HEK293 (cell line): Measurements from ENCODE around the gene GDE1.

ENCODE experiments used
- CTCF ChIA-PET: fragments of 350-600 bp; formaldehyde crosslinking; extraction: SDS; loops from one replicate; lab custom pipeline; 2021; ENCODE audit warnings: antibody characterized with exemption; lab: Yijun Ruan, JAX
- POLR2A ChIA-PET: fragments of 300-600 bp; formaldehyde crosslinking; extraction: SDS; loops from one replicate; lab custom pipeline; 2020; ENCODE audit warnings: antibody characterized with exemption, inconsistent platforms; lab: Yijun Ruan, JAX
- H3K27ac ChIP-seq: fragments of 200-500 bp; sonication (Bioruptor generic); 2 replicates; pipeline ENCODE4 v1.5.1; 2014; ENCODE audit warnings: low read depth, low read length, control low read depth, inconsistent platforms; ENCODE audit errors: extremely low read depth
- H3K36me3 ChIP-seq, 2 experiments: fragments of 200-500 bp in 1 of 2; sonication (Bioruptor generic) in 1 of 2; 1 replicate in 1 of 2; 2 replicates in 1 of 2; pipeline ENCODE4 v1.5.1; 2014 to 2017; ENCODE audit warnings: inconsistent platforms in 2 of 2, low read length in 2 of 2; ENCODE audit not compliant: control insufficient read depth in 2 of 2, insufficient read depth in 1 of 2
- H3K4me1 ChIP-seq: fragments of 200-500 bp; sonication (Bioruptor generic); 2 replicates; pipeline ENCODE4 v1.5.1; 2014; ENCODE audit warnings: mild to moderate bottlenecking, low read length, inconsistent platforms; ENCODE audit not compliant: control insufficient read depth, insufficient read depth
- H3K4me3 ChIP-seq: 2 replicates; pipeline ENCODE4 v1.5.1; 2011; ENCODE audit warnings: low read depth, mild to moderate bottlenecking, control low read depth, low read length, moderate library complexity
- H3K9me3 ChIP-seq: fragments of 200-500 bp; sonication (Bioruptor generic); 2 replicates; pipeline ENCODE4 v1.5.1; 2014; ENCODE audit warnings: low read depth, low read length, inconsistent platforms; ENCODE audit not compliant: control insufficient read depth, insufficient read depth
- KLF9 ChIP-seq: fragments of 450-650 bp; formaldehyde crosslinking; IDR thresholded peaks from 2 replicates; pipeline ENCODE4 v1.5.1; 2016; ENCODE audit warnings: missing biosample characterization, missing genetic modification characterization, low read depth
- TRIM28 ChIP-seq: IDR thresholded peaks from 2 replicates; pipeline ENCODE4 v1.6.1; 2011; ENCODE audit warnings: low read length, control low read depth, borderline replicate concordance
- ZBTB17 ChIP-seq: fragments of 450-650 bp; formaldehyde crosslinking; IDR thresholded peaks from 2 replicates; pipeline ENCODE4 v1.5.1; 2016; ENCODE audit warnings: missing biosample characterization, missing genetic modification characterization
- ZBTB48 ChIP-seq: fragments of 450-650 bp; formaldehyde crosslinking; IDR thresholded peaks from 2 replicates; pipeline ENCODE4 v1.5.1; 2016; ENCODE audit warnings: missing biosample characterization, missing genetic modification characterization
- ZBTB8A ChIP-seq: fragments of 450-650 bp; formaldehyde crosslinking; IDR thresholded peaks from 2 replicates; pipeline ENCODE4 v1.5.1; 2016; ENCODE audit warnings: missing biosample characterization, missing genetic modification characterization
- ZFP37 ChIP-seq: fragments of 450-650 bp; formaldehyde crosslinking; IDR thresholded peaks from 2 replicates; pipeline ENCODE4 v1.5.1; 2016; ENCODE audit warnings: missing biosample characterization, missing genetic modification characterization
- ZNF214 ChIP-seq: fragments of 450-650 bp; formaldehyde crosslinking; IDR thresholded peaks from 2 replicates; pipeline ENCODE4 v1.5.1; 2017; ENCODE audit warnings: missing biosample characterization, mild to moderate bottlenecking, missing genetic modification characterization, borderline replicate concordance
- ZNF302 ChIP-seq: fragments of 450-650 bp; formaldehyde crosslinking; IDR thresholded peaks from 2 replicates; pipeline ENCODE4 v1.5.1; 2016; ENCODE audit warnings: missing biosample characterization, missing genetic modification characterization, low read depth
- ZNF335 ChIP-seq: fragments of 450-650 bp; formaldehyde crosslinking; conservative IDR thresholded peaks from 2 replicates; pipeline ENCODE4 v1.5.1; 2016; ENCODE audit warnings: missing biosample characterization, missing genetic modification characterization
- ZNF501 ChIP-seq: fragments of 450-650 bp; formaldehyde crosslinking; IDR thresholded peaks from 2 replicates; pipeline ENCODE4 v1.5.1; 2016; ENCODE audit warnings: missing biosample characterization, missing genetic modification characterization
- ZNF521 ChIP-seq: fragments of 450-650 bp; formaldehyde crosslinking; IDR thresholded peaks from 2 replicates; pipeline ENCODE4 v1.5.1; 2017; ENCODE audit warnings: missing biosample characterization, mild to moderate bottlenecking, missing genetic modification characterization
- ZNF654 ChIP-seq: fragments of 450-650 bp; formaldehyde crosslinking; IDR thresholded peaks from 2 replicates; pipeline ENCODE4 v1.5.1; 2016; ENCODE audit warnings: low read depth, missing biosample characterization, missing genetic modification characterization
- ZNF660 ChIP-seq: fragments of 450-650 bp; IDR thresholded peaks from 2 replicates; pipeline ENCODE4 v1.5.1; 2018; ENCODE audit warnings: missing biosample characterization, mild to moderate bottlenecking, missing genetic modification characterization
- ZNF785 ChIP-seq: fragments of 450-650 bp; formaldehyde crosslinking; IDR thresholded peaks from 2 replicates; pipeline ENCODE4 v1.5.1; 2016; ENCODE audit warnings: missing biosample characterization, missing genetic modification characterization
- ZNF837 ChIP-seq: fragments of 450-650 bp; formaldehyde crosslinking; IDR thresholded peaks from 2 replicates; pipeline ENCODE4 v1.5.1; 2016; ENCODE audit warnings: missing biosample characterization, missing genetic modification characterization
- ZSCAN30 ChIP-seq: fragments of 450-650 bp; IDR thresholded peaks from 2 replicates; pipeline ENCODE4 v1.5.1; 2018; ENCODE audit warnings: missing biosample characterization, mild to moderate bottlenecking, missing genetic modification characterization, moderate library complexity
- TF ChIP-seq, protein P1 (sequence below): fragments of 450-650 bp; formaldehyde crosslinking; IDR thresholded peaks from 2 replicates; pipeline ENCODE4 v1.5.1; 2016; ENCODE audit warnings: missing biosample characterization, missing genetic modification characterization, low read depth
- TF ChIP-seq, protein P2 (sequence below): fragments of 450-650 bp; formaldehyde crosslinking; IDR thresholded peaks from 2 replicates; pipeline ENCODE4 v1.5.1; 2016; ENCODE audit warnings: missing biosample characterization, missing genetic modification characterization
- TF ChIP-seq, protein P3 (sequence below): fragments of 450-650 bp; formaldehyde crosslinking; IDR thresholded peaks from 2 replicates; pipeline ENCODE4 v1.5.1; 2016; ENCODE audit warnings: missing biosample characterization, missing genetic modification characterization
- TF ChIP-seq, protein P4 (sequence below): fragments of 450-650 bp; formaldehyde crosslinking; IDR thresholded peaks from 2 replicates; pipeline ENCODE4 v1.5.1; 2016; ENCODE audit warnings: missing biosample characterization, missing genetic modification characterization, borderline replicate concordance
- TF ChIP-seq, protein P5 (sequence below): sonication (generic); formaldehyde crosslinking; IDR thresholded peaks from 2 replicates; pipeline ENCODE4 v1.8.1; 2022; ENCODE audit warnings: mild to moderate bottlenecking, moderate library complexity, missing genetic modification reagents

GDE1 gene

DNA sequence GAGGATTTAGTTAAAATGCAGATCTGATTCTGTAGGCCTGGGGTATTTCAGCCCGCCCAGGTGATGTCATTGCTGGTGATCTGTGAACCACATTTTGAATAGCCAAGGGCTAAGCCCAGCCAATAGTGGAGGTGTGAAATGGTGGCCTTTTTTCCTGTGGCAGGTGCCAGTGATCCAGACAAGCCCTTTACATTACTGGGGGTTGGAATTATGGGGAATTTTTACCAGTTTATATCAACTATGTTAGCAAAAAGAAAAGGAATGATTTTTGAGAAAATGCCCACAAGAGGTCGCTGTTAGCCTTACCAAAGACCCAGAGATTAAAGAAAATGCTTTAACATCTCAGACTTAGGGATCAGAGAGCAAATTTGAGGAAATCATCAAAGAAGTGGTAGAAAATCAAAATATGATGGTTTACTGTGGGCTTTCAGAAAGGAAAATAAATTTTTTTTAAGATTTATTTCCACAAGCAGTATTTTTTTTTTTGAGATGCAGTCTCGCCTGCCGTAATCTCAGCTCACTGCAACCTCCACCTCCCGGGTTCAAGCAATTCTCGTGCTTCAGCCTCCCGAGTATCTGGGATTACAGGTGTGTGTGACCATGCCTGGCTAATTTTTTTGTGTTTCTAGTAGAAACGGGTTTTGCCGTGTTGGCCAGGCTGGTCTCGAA lies 37.5 kb upstream of the GDE1 start:
- POLR2A ChIA-PET, result no interaction called here
- Histone ChIP-seq H3K36me3 (no peaks in the 10 kb centered on the region; a peak in 1 of 3 replicates), H3K4me1 (no peaks in the 10 kb centered on the region), H3K9me3 (no peaks in the 10 kb centered on the region), H3K4me3 (no peak overlapping the region), H3K27ac (no peak overlapping the region)
- TF ChIP-seq ZNF335, result 0 out of 2 replicates have a peak, but pooled peaks have one; percentile 11
- TF ChIP-seq ZBTB17 (tag by site-specific recombination), result no peak
- TF ChIP-seq, protein P1, sequence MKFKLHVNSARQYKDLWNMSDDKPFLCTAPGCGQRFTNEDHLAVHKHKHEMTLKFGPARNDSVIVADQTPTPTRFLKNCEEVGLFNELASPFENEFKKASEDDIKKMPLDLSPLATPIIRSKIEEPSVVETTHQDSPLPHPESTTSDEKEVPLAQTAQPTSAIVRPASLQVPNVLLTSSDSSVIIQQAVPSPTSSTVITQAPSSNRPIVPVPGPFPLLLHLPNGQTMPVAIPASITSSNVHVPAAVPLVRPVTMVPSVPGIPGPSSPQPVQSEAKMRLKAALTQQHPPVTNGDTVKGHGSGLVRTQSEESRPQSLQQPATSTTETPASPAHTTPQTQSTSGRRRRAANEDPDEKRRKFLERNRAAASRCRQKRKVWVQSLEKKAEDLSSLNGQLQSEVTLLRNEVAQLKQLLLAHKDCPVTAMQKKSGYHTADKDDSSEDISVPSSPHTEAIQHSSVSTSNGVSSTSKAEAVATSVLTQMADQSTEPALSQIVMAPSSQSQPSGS (tag by site-specific recombination), result peak; percentile 41; the same call in 1 of the 2 replicates
- TF ChIP-seq ZNF302 (tag by site-specific recombination), result no peak
- TF ChIP-seq ZBTB8A, result no peak
- no peak for TF ChIP-seq ZSCAN30 (tag by site-specific recombination)
- no peak for TF ChIP-seq ZNF214 (tag by site-specific recombination)
- TF ChIP-seq ZNF785 (tag by site-specific recombination), result no peak
- TF ChIP-seq, protein P2, sequence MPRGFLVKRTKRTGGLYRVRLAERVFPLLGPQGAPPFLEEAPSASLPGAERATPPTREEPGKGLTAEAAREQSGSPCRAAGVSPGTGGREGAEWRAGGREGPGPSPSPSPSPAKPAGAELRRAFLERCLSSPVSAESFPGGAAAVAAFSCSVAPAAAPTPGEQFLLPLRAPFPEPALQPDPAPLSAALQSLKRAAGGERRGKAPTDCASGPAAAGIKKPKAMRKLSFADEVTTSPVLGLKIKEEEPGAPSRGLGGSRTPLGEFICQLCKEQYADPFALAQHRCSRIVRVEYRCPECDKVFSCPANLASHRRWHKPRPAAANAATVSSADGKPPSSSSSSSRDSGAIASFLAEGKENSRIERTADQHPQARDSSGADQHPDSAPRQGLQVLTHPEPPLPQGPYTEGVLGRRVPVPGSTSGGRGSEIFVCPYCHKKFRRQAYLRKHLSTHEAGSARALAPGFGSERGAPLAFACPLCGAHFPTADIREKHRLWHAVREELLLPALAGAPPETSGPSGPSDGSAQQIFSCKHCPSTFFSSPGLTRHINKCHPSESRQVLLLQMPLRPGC (tag by site-specific recombination), result no peak
- peak; percentile 80 for TF ChIP-seq ZNF654
- TF ChIP-seq, all 188 proteins: peak for 3
- CTCF ChIA-PET, result interaction anchor here (0.5 to 1.4 kb wide), 10 partner anchors 9 to 733 kb away, joined by 3 to 6 read pairs (median 4); no protein-coding TSS in a partner anchor

DNA sequence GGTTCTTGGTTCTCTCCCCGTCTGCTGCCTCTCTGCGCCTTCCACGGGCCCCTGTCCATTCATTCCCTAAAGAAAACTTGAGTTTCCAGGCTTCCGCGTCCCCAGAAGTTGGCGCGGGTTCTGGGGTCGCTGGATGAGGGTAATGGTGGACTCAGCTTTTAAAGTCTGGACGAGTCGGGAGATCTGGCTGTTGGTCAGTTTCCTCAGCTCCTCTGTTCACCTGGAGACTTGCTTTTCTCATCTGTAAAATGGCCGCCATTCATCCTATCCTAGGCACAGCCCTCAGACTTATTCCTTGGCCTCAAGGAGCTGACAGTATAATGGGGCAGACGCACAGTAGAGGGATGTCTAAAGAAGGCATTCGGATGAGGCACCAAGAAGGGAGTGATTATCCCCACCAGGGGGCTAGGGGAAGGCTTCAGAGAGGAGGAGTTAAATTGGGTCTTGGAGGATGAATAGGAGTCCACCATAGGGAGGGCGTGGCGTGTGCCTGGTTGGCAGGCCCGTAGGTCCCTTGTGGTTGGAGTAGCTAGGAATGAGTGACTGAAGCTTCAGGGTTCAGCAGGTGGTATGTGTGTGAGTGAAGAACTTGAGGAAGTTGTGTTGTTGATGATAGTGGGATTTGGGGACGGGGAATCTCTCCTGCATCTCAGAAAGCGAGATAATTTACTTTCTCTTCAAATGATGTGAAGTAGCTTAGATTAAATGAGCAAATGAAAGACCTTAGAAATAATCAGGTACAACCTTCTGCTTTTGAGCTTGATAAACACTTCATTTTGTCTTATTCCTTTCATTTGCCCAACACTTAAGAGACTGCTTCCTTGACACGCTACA lies 34.3 kb upstream of the GDE1 start:
- peaks cover 14 to 20% of the 10 kb centered on the region in 2 experiments for H3K36me3 ChIP-seq
- no peaks in the 10 kb centered on the region for H3K4me1 ChIP-seq
- no peaks in the 10 kb centered on the region for H3K9me3 ChIP-seq
- peak overlapping the region; percentile 86 for H3K4me3 ChIP-seq
- POLR2A ChIA-PET, result interaction anchor here (0.6 to 1.8 kb wide), 20 partner anchors 10 to 1344 kb away, joined by 3 to 25 read pairs (median 4); partner anchors contain the start of genes ARL6IP1, CCP110, DCUN1D3 and GDE1
- peak overlapping the region; percentile 53; the same call in 1 of the 2 replicates for H3K27ac ChIP-seq
- CTCF ChIA-PET, result interaction anchor here (0.6 to 3.3 kb wide), 16 partner anchors 14 to 877 kb away, joined by 3 to 18 read pairs (median 5); partner anchors contain the start of gene CCP110
- TF ChIP-seq, protein P3, sequence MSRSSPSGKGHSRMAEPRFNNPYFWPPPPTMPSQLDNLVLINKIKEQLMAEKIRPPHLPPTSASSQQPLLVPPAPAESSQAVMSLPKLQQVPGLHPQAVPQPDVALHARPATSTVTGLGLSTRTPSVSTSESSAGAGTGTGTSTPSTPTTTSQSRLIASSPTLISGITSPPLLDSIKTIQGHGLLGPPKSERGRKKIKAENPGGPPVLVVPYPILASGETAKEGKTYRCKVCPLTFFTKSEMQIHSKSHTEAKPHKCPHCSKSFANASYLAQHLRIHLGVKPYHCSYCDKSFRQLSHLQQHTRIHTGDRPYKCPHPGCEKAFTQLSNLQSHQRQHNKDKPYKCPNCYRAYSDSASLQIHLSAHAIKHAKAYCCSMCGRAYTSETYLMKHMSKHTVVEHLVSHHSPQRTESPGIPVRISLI, result no peak
- TF ChIP-seq ZNF837 (no peak), ZNF501 (tag by site-specific recombination) (no peak), TRIM28 (no peak), ZFP37 (tag by site-specific recombination) (no peak), ZBTB48 (tag by site-specific recombination) (0 out of 2 replicates have a peak, but pooled peaks have one; percentile 12), KLF9 (tag by site-specific recombination) (peak; percentile 45; the same call in 1 of the 2 replicates), ZNF660 (tag by site-specific recombination) (no peak; the same call in 1 of the 2 replicates), ZNF521 (no peak)
- TF ChIP-seq, protein P4, sequence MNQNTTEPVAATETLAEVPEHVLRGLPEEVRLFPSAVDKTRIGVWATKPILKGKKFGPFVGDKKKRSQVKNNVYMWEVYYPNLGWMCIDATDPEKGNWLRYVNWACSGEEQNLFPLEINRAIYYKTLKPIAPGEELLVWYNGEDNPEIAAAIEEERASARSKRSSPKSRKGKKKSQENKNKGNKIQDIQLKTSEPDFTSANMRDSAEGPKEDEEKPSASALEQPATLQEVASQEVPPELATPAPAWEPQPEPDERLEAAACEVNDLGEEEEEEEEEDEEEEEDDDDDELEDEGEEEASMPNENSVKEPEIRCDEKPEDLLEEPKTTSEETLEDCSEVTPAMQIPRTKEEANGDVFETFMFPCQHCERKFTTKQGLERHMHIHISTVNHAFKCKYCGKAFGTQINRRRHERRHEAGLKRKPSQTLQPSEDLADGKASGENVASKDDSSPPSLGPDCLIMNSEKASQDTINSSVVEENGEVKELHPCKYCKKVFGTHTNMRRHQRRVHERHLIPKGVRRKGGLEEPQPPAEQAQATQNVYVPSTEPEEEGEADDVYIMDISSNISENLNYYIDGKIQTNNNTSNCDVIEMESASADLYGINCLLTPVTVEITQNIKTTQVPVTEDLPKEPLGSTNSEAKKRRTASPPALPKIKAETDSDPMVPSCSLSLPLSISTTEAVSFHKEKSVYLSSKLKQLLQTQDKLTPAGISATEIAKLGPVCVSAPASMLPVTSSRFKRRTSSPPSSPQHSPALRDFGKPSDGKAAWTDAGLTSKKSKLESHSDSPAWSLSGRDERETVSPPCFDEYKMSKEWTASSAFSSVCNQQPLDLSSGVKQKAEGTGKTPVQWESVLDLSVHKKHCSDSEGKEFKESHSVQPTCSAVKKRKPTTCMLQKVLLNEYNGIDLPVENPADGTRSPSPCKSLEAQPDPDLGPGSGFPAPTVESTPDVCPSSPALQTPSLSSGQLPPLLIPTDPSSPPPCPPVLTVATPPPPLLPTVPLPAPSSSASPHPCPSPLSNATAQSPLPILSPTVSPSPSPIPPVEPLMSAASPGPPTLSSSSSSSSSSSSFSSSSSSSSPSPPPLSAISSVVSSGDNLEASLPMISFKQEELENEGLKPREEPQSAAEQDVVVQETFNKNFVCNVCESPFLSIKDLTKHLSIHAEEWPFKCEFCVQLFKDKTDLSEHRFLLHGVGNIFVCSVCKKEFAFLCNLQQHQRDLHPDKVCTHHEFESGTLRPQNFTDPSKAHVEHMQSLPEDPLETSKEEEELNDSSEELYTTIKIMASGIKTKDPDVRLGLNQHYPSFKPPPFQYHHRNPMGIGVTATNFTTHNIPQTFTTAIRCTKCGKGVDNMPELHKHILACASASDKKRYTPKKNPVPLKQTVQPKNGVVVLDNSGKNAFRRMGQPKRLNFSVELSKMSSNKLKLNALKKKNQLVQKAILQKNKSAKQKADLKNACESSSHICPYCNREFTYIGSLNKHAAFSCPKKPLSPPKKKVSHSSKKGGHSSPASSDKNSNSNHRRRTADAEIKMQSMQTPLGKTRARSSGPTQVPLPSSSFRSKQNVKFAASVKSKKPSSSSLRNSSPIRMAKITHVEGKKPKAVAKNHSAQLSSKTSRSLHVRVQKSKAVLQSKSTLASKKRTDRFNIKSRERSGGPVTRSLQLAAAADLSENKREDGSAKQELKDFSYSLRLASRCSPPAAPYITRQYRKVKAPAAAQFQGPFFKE (tag by site-specific recombination), result no peak
- TF ChIP-seq, protein P5, sequence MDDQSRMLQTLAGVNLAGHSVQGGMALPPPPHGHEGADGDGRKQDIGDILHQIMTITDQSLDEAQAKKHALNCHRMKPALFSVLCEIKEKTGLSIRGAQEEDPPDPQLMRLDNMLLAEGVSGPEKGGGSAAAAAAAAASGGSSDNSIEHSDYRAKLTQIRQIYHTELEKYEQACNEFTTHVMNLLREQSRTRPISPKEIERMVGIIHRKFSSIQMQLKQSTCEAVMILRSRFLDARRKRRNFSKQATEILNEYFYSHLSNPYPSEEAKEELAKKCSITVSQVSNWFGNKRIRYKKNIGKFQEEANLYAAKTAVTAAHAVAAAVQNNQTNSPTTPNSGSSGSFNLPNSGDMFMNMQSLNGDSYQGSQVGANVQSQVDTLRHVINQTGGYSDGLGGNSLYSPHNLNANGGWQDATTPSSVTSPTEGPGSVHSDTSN (CRISPR knock-in tag), result no peak
